ENCODE results near the gene FNDC11. TPM values are rescaled to one million over a fixed set of nuclear protein-coding genes. Genes with fewer than 3 reads are reported as not detected.

FNDC11 gene
- total and polyA plus RNA-seq, 2 of the 13 experiments (the other 11 are each of a cell fraction or from before 2014, with no cell fraction given), result 0.07 TPM; not detected in 1

DNA sequence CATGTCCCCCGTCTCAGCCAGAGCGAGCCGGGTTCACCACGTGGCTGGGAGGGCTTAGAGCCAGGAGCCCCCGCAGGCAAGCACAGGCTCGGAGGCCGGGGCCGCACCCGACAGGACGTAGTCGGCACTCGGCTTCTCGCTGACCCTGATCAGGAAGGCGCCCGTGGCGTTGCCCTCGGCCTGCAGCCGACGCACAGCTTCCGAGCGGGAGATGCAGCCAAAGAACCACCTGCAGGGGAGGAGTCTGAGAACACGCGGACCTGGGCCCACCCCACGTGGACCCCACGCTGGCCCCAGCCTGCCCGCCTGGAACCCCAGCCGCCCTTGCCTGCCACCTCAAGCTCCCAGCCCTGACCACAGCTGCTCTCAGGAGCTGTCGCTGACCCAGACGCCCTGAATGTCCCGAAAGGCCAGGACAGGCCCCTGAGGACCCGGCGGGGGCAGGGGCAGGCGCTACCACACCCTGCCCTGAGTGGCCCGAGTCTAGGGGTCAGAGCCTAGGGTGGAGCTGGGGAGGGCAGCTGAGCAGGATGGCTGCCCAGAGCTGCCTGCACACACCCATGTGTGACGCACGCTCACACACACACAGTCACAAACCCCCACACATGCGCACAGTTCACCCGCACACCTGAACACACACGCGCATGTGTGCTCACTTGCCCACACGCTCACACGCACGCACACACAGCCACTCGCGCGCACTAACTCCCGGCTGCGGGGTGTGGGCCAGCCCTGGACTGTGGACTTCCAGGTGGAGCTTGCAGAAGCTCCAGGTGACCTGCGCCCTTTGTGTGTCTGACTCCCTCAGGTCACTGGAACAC is 18.9 kb upstream of the FNDC11 start (continued):
- TF ChIP-seq, protein P1, sequence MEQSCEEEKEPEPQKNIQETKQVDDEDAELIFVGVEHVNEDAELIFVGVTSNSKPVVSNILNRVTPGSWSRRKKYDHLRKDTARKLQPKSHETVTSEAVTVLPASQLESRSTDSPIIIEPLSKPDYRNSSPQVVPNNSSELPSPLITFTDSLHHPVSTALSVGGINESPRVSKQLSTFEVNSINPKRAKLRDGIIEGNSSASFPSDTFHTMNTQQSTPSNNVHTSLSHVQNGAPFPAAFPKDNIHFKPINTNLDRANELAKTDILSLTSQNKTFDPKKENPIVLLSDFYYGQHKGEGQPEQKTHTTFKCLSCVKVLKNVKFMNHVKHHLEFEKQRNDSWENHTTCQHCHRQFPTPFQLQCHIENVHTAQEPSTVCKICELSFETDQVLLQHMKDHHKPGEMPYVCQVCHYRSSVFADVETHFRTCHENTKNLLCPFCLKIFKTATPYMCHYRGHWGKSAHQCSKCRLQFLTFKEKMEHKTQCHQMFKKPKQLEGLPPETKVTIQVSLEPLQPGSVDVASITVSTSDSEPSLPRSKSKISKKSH (CRISPR knock-in tag; IDR thresholded peaks at IDR 0.05; ENCODE audit: borderline replicate concordance), result peak; percentile 21; the same call in 1 of the 2 replicates
- peak; percentile 15 for TF ChIP-seq AGO2 (optimal IDR thresholded peaks at IDR 0.05; ENCODE audit: low read depth, low read length)
- TF ChIP-seq SRY (CRISPR knock-in tag; IDR thresholded peaks at IDR 0.05), result 0 out of 2 replicates have a peak, but pooled peaks have one; percentile 49
- TF ChIP-seq ZNF883 (CRISPR knock-in tag; IDR thresholded peaks at IDR 0.05; ENCODE audit: not compliant biosample characterization), result peak; percentile 92
- TF ChIP-seq SUZ12 (IDR thresholded peaks at IDR 0.05; ENCODE audit: low read depth, low read length), result 0 out of 2 replicates have a peak, but pooled peaks have one; percentile 7
- TF ChIP-seq TSC22D2 (CRISPR knock-in tag; IDR thresholded peaks at IDR 0.05; ENCODE audit: borderline replicate concordance), result no peak
- TF ChIP-seq NRL (CRISPR knock-in tag; IDR thresholded peaks at IDR 0.05; ENCODE audit: borderline replicate concordance), result peak; percentile 74
- no peak for TF ChIP-seq ZNF253 (CRISPR knock-in tag; IDR thresholded peaks at IDR 0.05; ENCODE audit: borderline replicate concordance)
- TF ChIP-seq MIER3 (CRISPR knock-in tag; IDR thresholded peaks at IDR 0.05; ENCODE audit: borderline replicate concordance), result no peak
- TF ChIP-seq FOSL2 (CRISPR knock-in tag; IDR thresholded peaks at IDR 0.05), result peak; percentile 51; the same call in 1 of the 2 replicates
- TF ChIP-seq GZF1 (CRISPR knock-in tag; IDR thresholded peaks at IDR 0.05), result no peak
- 0 out of 2 replicates have a peak, but pooled peaks have one; percentile 14 for TF ChIP-seq FOXO1 (CRISPR knock-in tag; IDR thresholded peaks at IDR 0.05)
- TF ChIP-seq, protein P2, sequence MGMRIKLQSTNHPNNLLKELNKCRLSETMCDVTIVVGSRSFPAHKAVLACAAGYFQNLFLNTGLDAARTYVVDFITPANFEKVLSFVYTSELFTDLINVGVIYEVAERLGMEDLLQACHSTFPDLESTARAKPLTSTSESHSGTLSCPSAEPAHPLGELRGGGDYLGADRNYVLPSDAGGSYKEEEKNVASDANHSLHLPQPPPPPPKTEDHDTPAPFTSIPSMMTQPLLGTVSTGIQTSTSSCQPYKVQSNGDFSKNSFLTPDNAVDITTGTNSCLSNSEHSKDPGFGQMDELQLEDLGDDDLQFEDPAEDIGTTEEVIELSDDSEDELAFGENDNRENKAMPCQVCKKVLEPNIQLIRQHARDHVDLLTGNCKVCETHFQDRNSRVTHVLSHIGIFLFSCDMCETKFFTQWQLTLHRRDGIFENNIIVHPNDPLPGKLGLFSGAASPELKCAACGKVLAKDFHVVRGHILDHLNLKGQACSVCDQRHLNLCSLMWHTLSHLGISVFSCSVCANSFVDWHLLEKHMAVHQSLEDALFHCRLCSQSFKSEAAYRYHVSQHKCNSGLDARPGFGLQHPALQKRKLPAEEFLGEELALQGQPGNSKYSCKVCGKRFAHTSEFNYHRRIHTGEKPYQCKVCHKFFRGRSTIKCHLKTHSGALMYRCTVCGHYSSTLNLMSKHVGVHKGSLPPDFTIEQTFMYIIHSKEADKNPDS (CRISPR knock-in tag; IDR thresholded peaks at IDR 0.05), result peak; percentile 57; the same call in 1 of the 2 replicates
- TF ChIP-seq MTF2 (CRISPR knock-in tag; IDR thresholded peaks at IDR 0.05; ENCODE audit: borderline replicate concordance), result peak; percentile 87; the same call in 1 of the 2 replicates
- TF ChIP-seq, protein P3, sequence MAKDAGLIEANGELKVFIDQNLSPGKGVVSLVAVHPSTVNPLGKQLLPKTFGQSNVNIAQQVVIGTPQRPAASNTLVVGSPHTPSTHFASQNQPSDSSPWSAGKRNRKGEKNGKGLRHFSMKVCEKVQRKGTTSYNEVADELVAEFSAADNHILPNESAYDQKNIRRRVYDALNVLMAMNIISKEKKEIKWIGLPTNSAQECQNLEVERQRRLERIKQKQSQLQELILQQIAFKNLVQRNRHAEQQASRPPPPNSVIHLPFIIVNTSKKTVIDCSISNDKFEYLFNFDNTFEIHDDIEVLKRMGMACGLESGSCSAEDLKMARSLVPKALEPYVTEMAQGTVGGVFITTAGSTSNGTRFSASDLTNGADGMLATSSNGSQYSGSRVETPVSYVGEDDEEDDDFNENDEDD (CRISPR knock-in tag; IDR thresholded peaks at IDR 0.05; ENCODE audit: borderline replicate concordance), result peak; percentile 31; the same call in 1 of the 2 replicates
- 0 out of 2 replicates have a peak, but pooled peaks have one; percentile 45 for TF ChIP-seq ZNF296 (CRISPR knock-in tag; conservative IDR thresholded peaks at IDR 0.05)
- TF ChIP-seq HDAC1 (CRISPR knock-in tag; IDR thresholded peaks at IDR 0.05), result peak; percentile 72
- 0 out of 2 replicates have a peak, but pooled peaks have one; percentile 14 for TF ChIP-seq ZIK1 (CRISPR knock-in tag; IDR thresholded peaks at IDR 0.05; ENCODE audit: borderline replicate concordance, low read depth)
- TF ChIP-seq, protein P4, sequence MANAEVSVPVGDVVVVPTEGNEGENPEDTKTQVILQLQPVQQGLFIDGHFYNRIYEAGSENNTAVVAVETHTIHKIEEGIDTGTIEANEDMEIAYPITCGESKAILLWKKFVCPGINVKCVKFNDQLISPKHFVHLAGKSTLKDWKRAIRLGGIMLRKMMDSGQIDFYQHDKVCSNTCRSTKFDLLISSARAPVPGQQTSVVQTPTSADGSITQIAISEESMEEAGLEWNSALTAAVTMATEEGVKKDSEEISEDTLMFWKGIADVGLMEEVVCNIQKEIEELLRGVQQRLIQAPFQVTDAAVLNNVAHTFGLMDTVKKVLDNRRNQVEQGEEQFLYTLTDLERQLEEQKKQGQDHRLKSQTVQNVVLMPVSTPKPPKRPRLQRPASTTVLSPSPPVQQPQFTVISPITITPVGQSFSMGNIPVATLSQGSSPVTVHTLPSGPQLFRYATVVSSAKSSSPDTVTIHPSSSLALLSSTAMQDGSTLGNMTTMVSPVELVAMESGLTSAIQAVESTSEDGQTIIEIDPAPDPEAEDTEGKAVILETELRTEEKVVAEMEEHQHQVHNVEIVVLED (CRISPR knock-in tag; IDR thresholded peaks at IDR 0.05; ENCODE audit: borderline replicate concordance), result peak; percentile 56; the same call in 1 of the 2 replicates
- peak; percentile 56; the same call in 1 of the 2 replicates for TF ChIP-seq ZNF501 (CRISPR knock-in tag; IDR thresholded peaks at IDR 0.05)
- peak; percentile 89 for TF ChIP-seq CHCHD3 (CRISPR knock-in tag; IDR thresholded peaks at IDR 0.05)
- TF ChIP-seq ZNF263 (CRISPR knock-in tag; IDR thresholded peaks at IDR 0.05), result 0 out of 2 replicates have a peak, but pooled peaks have one; percentile 26

Data from HepG2 (cell line).